Renal pelvis (tissue), 4 donors: ENCODE measurements around the gene ACLY. TPM values are rescaled to one million over a fixed set of nuclear protein-coding genes. Genes with fewer than 3 reads are reported as not detected.

Experiments used
- DNase-seq: peaks from one replicate; pipeline ENCODE4 v3.0.0-alpha.2; 2013
- polyA plus RNA-seq, 3 donors: library from polyadenylated mRNA; unstranded; fragments of 120-200 nt; gene quantifications; one replicate each; pipeline ENCODE4 v1.2.1, GENCODE V29; 2013; ENCODE audit not compliant: insufficient read length in 3 of 3

The ACLY gene
- polyA plus RNA-seq, 3 donors: 89.5 to 92.9 (median 90.9) TPM

GRCh38 chr17:41915020-41915419 is 3.7 kb downstream of the ACLY start:
- no peak for DNase-seq

- DNase-seq: no peak
Measured at GRCh38 chr17:41914358-41914766, 4.4 kb downstream of the ACLY start.

GRCh38 chr17:41913798-41914197 is 5.0 kb downstream of the ACLY start:
- DNase-seq: no peak

- no peak for DNase-seq
Measured at GRCh38 chr17:41912925-41913324, 5.8 kb downstream of the ACLY start.

GRCh38 chr17:41910701-41911391 is 7.9 kb downstream of the ACLY start:
- DNase-seq: no peak

- DNase-seq: no peak
Measured at GRCh38 chr17:41909088-41909487, 9.7 kb downstream of the ACLY start.

- peak; percentile 76 for DNase-seq
Measured at GRCh38 chr17:41907633-41908539, 10.9 kb downstream of the ACLY start.

GRCh38 chr17:41907185-41907556 is 11.6 kb downstream of the ACLY start:
- no peak for DNase-seq

GRCh38 chr17:41906465-41907184 is 12.1 kb downstream of the ACLY start:
- DNase-seq: no peak

- no peak for DNase-seq
Measured at GRCh38 chr17:41905172-41905571, 13.6 kb downstream of the ACLY start.

GRCh38 chr17:41904242-41904841 is 14.4 kb downstream of the ACLY start:
- DNase-seq: no peak

- no peak for DNase-seq
Measured at GRCh38 chr17:41901646-41902045, 17.1 kb downstream of the ACLY start.

- no peak for DNase-seq
Measured at GRCh38 chr17:41896726-41897125, 22.0 kb downstream of the ACLY start.

- DNase-seq: no peak
Measured at GRCh38 chr17:41895617-41896016, 23.1 kb downstream of the ACLY start.

- no peak for DNase-seq
Measured at GRCh38 chr17:41894791-41895331, 23.9 kb downstream of the ACLY start.

GRCh38 chr17:41893384-41893783 is 25.4 kb downstream of the ACLY start:
- DNase-seq: no peak

GRCh38 chr17:41892021-41892376 is 26.8 kb downstream of the ACLY start:
- no peak for DNase-seq

GRCh38 chr17:41891135-41892020 is 27.4 kb downstream of the ACLY start:
- no peak for DNase-seq

- DNase-seq: no peak
Measured at GRCh38 chr17:41888332-41888965, 30.3 kb downstream of the ACLY start.

GRCh38 chr17:41885733-41886132 is 33.0 kb downstream of the ACLY start:
- DNase-seq: no peak
